Vagina (tissue), 2 donors: ENCODE data around the gene TSPAN9. TPM values are rescaled to one million over a fixed set of nuclear protein-coding genes. Genes with fewer than 3 reads are reported as not detected.

Source experiments
- DNase-seq, 2 donors: peaks; one replicate each; pipeline ENCODE4 v3.0.0-alpha.2; 2017; ENCODE audit errors: extremely low spot score in 2 of 2
- H3K27ac ChIP-seq: fragments of 200-600 bp; sonication (generic); one replicate; pipeline ENCODE4 v1.5.1; 2019
- H3K27me3 ChIP-seq: fragments of 200-600 bp; sonication (generic); one replicate; pipeline ENCODE4 v1.5.1; 2019
- H3K36me3 ChIP-seq, 2 donors: fragments of 200-600 bp; sonication (generic); one replicate each; pipeline ENCODE4 v1.5.1; 2017 to 2019
- H3K4me1 ChIP-seq: fragments of 200-600 bp; sonication (generic); one replicate; pipeline ENCODE4 v1.5.1; 2019
- H3K4me3 ChIP-seq, 2 donors: fragments of 200-600 bp; sonication (generic); 1 replicate in 1 of 2; 2 replicates in 1 of 2; pipeline ENCODE4 v1.5.1; 2016 to 2019
- H3K9me3 ChIP-seq: fragments of 200-600 bp; sonication (generic); one replicate; pipeline ENCODE4 v1.5.1; 2019
- CTCF ChIP-seq, 3 experiments: fragments of 450-650 bp in 2 of 3; fragments of 200-600 bp in 1 of 3; sonication (generic) in 1 of 3; IDR thresholded peaks; one replicate each; pipeline ENCODE4 v1.5.1; 2017 to 2019; ENCODE audit warnings: antibody characterized with exemption in 3 of 3, mild to moderate bottlenecking in 2 of 3, moderate library complexity in 2 of 3
- POLR2A ChIP-seq, 2 donors: fragments of 450-650 bp; IDR thresholded peaks; one replicate each; pipeline ENCODE4 v1.6.1; 2017; ENCODE audit warnings: antibody characterized with exemption in 2 of 2, mild to moderate bottlenecking in 2 of 2, moderate library complexity in 2 of 2
- POLR2AphosphoS5 ChIP-seq, 2 donors: sonication (generic); formaldehyde crosslinking; IDR thresholded peaks; one replicate each; pipeline ENCODE4 v1.9.0; 2017; ENCODE audit warnings: antibody characterized with exemption in 2 of 2, mild to moderate bottlenecking in 2 of 2, low read depth in 1 of 2; ENCODE audit not compliant: insufficient read depth in 1 of 2
- intact Hi-C: fragments of 100-400 bp; cut with DNase I; formaldehyde crosslinking; loops from one replicate; pipeline ENCODE4 v1.15.1; 2023
- total RNA-seq: library from RNA; depleted of rRNA; stranded (reverse); fragments of >200 nt; gene quantifications from one replicate; pipeline ENCODE4 v1.2.3, GENCODE V29; 2016

Gene TSPAN9
- total RNA-seq, 1 donor from 2014 or later: 32.2 TPM

GRCh38 chr12:3178671-3179313, 101.6 kb downstream of the TSPAN9 start:
- Histone ChIP-seq H3K4me1 (no peaks in the 10 kb centered on the region), H3K27ac (no peak overlapping the region), H3K27me3 (no peaks in the 10 kb centered on the region), H3K36me3 (no peaks in the 10 kb centered on the region), H3K4me3 (no peak overlapping the region), H3K9me3 (no peaks in the 10 kb centered on the region)
- DNase-seq: no peak
- intact Hi-C loops: no loop called here
- TF ChIP-seq POLR2AphosphoS5 (IDR thresholded peaks at IDR 0.05; ENCODE audit: insufficient read depth in 1 of 2, low read depth in 1 of 2) (no peak), CTCF (IDR thresholded peaks at IDR 0.05) (no peak), POLR2A (IDR thresholded peaks at IDR 0.05) (no peak)

GRCh38 chr12:3179731-3180130, 102.6 kb downstream of the TSPAN9 start:
- Histone ChIP-seq H3K27ac (no peak overlapping the region), H3K4me3 (no peak overlapping the region), H3K36me3 (no peaks in the 10 kb centered on the region), H3K9me3 (no peaks in the 10 kb centered on the region), H3K27me3 (no peaks in the 10 kb centered on the region), H3K4me1 (no peaks in the 10 kb centered on the region)
- DNase-seq: no peak
- intact Hi-C loops: no loop called here
- TF ChIP-seq CTCF (IDR thresholded peaks at IDR 0.05) (no peak), POLR2AphosphoS5 (IDR thresholded peaks at IDR 0.05; ENCODE audit: insufficient read depth in 1 of 2, low read depth in 1 of 2) (no peak), POLR2A (IDR thresholded peaks at IDR 0.05) (no peak)

- H3K36me3 ChIP-seq: no peaks in the 10 kb centered on the region
- no peaks in the 10 kb centered on the region for H3K9me3 ChIP-seq
- intact Hi-C loops: no loop called here
- no peak overlapping the region for H3K4me3 ChIP-seq
- H3K27me3 ChIP-seq: no peaks in the 10 kb centered on the region
- TF ChIP-seq CTCF (IDR thresholded peaks at IDR 0.05) (no peak), POLR2A (IDR thresholded peaks at IDR 0.05) (no peak), POLR2AphosphoS5 (IDR thresholded peaks at IDR 0.05; ENCODE audit: insufficient read depth in 1 of 2, low read depth in 1 of 2) (no peak)
- no peaks in the 10 kb centered on the region for H3K4me1 ChIP-seq
- DNase-seq: no peak
- H3K27ac ChIP-seq: no peak overlapping the region
Measured at GRCh38 chr12:3182426-3182825, 105.2 kb downstream of the TSPAN9 start.

GRCh38 chr12:3184485-3184884, 107.3 kb downstream of the TSPAN9 start:
- intact Hi-C loops: no loop called here
- no peak for TF ChIP-seq POLR2A (IDR thresholded peaks at IDR 0.05)
- no peak for TF ChIP-seq CTCF (IDR thresholded peaks at IDR 0.05)
- TF ChIP-seq POLR2AphosphoS5 (IDR thresholded peaks at IDR 0.05; ENCODE audit: insufficient read depth in 1 of 2, low read depth in 1 of 2): no peak

GRCh38 chr12:3185260-3185870, 108.2 kb downstream of the TSPAN9 start:
- H3K27me3 ChIP-seq: no peaks in the 10 kb centered on the region
- TF ChIP-seq POLR2AphosphoS5 (IDR thresholded peaks at IDR 0.05; ENCODE audit: insufficient read depth in 1 of 2, low read depth in 1 of 2): no peak
- no peak for TF ChIP-seq POLR2A (IDR thresholded peaks at IDR 0.05)
- intact Hi-C loops: no loop called here
- no peak for DNase-seq
- no peaks in the 10 kb centered on the region for H3K9me3 ChIP-seq
- H3K36me3 ChIP-seq: no peaks in the 10 kb centered on the region
- H3K4me1 ChIP-seq: no peaks in the 10 kb centered on the region
- no peak overlapping the region for H3K4me3 ChIP-seq
- H3K27ac ChIP-seq: no peak overlapping the region

More at GRCh38 chr12:3184485-3184884, 107.3 kb downstream of the TSPAN9 start:
- Histone ChIP-seq H3K27me3 (no peaks in the 10 kb centered on the region), H3K9me3 (no peaks in the 10 kb centered on the region), H3K27ac (no peak overlapping the region), H3K4me3 (no peak overlapping the region), H3K4me1 (no peaks in the 10 kb centered on the region), H3K36me3 (no peaks in the 10 kb centered on the region)
- DNase-seq: no peak
